Activated T-cell treated with anti-CD3 and anti-CD28 coated beads, Interleukin-2, amount 50 U/mL, for 24 hours (primary cell): Measurements from ENCODE around the gene CD93.

Source experiments
- DNase-seq: peaks from one replicate; pipeline ENCODE4 v3.0.0-alpha.2; 2020
- H3K27ac Mint-ChIP-seq: 2 replicates; pipeline ENCODE4 v1.8.0; 2020; ENCODE audit warnings: mild to moderate bottlenecking, mixed read lengths
- H3K27me3 Mint-ChIP-seq: 2 replicates; pipeline ENCODE4 v1.8.0; 2020; ENCODE audit warnings: mixed read lengths
- H3K36me3 Mint-ChIP-seq: 2 replicates; pipeline ENCODE4 v1.8.0; 2020; ENCODE audit warnings: low read depth, mixed read lengths
- H3K4me1 Mint-ChIP-seq: 2 replicates; pipeline ENCODE4 v1.8.0; 2020; ENCODE audit warnings: low read depth, mixed read lengths
- H3K4me3 Mint-ChIP-seq: 2 replicates; pipeline ENCODE4 v1.8.0; 2020; ENCODE audit warnings: mild to moderate bottlenecking, moderate library complexity, mixed read lengths
- H3K9me3 Mint-ChIP-seq: 2 replicates; pipeline ENCODE4 v1.8.0; 2020; ENCODE audit warnings: mixed read lengths

CD93 gene

DNA sequence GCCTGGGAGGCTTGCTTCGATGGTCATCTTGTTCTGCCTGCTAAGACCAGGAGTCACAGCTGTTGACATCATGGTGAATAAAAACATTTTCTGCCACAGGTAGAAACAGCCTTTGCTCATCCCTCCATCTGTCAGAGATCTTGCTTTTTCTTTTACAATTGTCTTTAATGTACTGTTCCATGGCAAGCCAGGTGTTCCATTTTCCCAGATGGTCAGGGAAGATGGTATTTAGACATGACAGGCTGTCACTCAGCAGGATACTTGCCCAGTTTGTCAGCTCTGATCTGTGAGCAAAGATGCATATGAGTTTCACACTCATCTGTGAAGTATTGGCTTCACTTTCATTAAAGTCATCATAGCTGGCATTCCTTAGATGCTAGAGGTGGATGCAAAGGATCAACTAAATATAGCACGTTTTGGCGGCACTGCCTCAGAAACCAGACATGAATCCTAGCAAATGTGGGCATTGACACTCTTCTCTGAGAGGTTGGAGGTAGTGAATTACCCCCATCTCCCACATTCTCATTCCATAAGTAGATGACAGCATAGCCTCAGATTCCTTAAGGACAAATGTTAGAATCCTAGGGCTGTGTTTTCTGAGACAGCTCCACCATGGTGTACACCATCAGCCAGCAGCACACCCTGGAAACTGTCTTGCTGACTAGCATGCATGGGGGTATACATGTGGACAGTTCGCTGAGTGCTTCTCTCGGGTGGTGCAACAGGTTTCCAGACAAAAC, 46.8 kb downstream of the CD93 start:
- H3K27me3 Mint-ChIP-seq, result peaks cover 41% of the 10 kb centered on the region
- H3K4me3 Mint-ChIP-seq, result no peak overlapping the region

GRCh38 chr20:23037017-23037481, 49.1 kb downstream of the CD93 start:
- Mint-ChIP-seq H3K27me3 (peaks cover 40% of the 10 kb centered on the region), H3K9me3 (no peaks in the 10 kb centered on the region), H3K36me3 (no peaks in the 10 kb centered on the region), H3K4me1 (no peaks in the 10 kb centered on the region), H3K4me3 (no peak overlapping the region), H3K27ac (no peak overlapping the region)
- no peak for DNase-seq

More for the DNA sequence above, 46.8 kb downstream of the CD93 start:
- no peak for DNase-seq
- Mint-ChIP-seq H3K9me3 (no peaks in the 10 kb centered on the region), H3K4me1 (no peaks in the 10 kb centered on the region), H3K27ac (no peak overlapping the region), H3K36me3 (no peaks in the 10 kb centered on the region)

GRCh38 chr20:23036371-23036770, 49.8 kb downstream of the CD93 start:
- H3K36me3 Mint-ChIP-seq, result no peaks in the 10 kb centered on the region
- no peak overlapping the region for H3K27ac Mint-ChIP-seq
- H3K4me3 Mint-ChIP-seq, result no peak overlapping the region
- no peaks in the 10 kb centered on the region for H3K4me1 Mint-ChIP-seq
- DNase-seq, result no peak
- peaks cover 43% of the 10 kb centered on the region for H3K27me3 Mint-ChIP-seq
- H3K9me3 Mint-ChIP-seq, result no peaks in the 10 kb centered on the region

DNA sequence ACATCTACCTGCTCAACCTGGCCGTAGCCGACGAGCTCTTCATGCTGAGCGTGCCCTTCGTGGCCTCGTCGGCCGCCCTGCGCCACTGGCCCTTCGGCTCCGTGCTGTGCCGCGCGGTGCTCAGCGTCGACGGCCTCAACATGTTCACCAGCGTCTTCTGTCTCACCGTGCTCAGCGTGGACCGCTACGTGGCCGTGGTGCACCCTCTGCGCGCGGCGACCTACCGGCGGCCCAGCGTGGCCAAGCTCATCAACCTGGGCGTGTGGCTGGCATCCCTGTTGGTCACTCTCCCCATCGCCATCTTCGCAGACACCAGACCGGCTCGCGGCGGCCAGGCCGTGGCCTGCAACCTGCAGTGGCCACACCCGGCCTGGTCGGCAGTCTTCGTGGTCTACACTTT, 50.4 kb downstream of the CD93 start:
- Mint-ChIP-seq H3K27ac (no peak overlapping the region), H3K9me3 (no peaks in the 10 kb centered on the region), H3K36me3 (no peaks in the 10 kb centered on the region), H3K4me3 (no peak overlapping the region), H3K27me3 (peaks cover 42% of the 10 kb centered on the region), H3K4me1 (no peaks in the 10 kb centered on the region)
- no peak for DNase-seq

- no peak for DNase-seq
- Mint-ChIP-seq H3K36me3 (no peaks in the 10 kb centered on the region), H3K27ac (no peak within 1 kb of the TSS), H3K27me3 (peaks cover 39% of the 10 kb centered on the region), H3K4me1 (no peaks in the 10 kb centered on the region), H3K4me3 (no peak within 1 kb of the TSS), H3K9me3 (no peaks in the 10 kb centered on the region)
Measured at GRCh38 chr20:23034721-23035671, 51.1 kb downstream of the CD93 start, which contains the start of gene SSTR4. TSS of gene SSTR4 (plus strand) at chr20:23035312. CDS start at chr20:23035484, 172 bp downstream.

- no peaks in the 10 kb centered on the region for H3K4me1 Mint-ChIP-seq
- no peak overlapping the region for H3K27ac Mint-ChIP-seq
- peaks cover 34% of the 10 kb centered on the region for H3K27me3 Mint-ChIP-seq
- no peak overlapping the region for H3K4me3 Mint-ChIP-seq
- no peaks in the 10 kb centered on the region for H3K9me3 Mint-ChIP-seq
- no peaks in the 10 kb centered on the region for H3K36me3 Mint-ChIP-seq
- DNase-seq, result no peak
Measured at GRCh38 chr20:23033918-23034317, 52.2 kb downstream of the CD93 start.

DNA sequence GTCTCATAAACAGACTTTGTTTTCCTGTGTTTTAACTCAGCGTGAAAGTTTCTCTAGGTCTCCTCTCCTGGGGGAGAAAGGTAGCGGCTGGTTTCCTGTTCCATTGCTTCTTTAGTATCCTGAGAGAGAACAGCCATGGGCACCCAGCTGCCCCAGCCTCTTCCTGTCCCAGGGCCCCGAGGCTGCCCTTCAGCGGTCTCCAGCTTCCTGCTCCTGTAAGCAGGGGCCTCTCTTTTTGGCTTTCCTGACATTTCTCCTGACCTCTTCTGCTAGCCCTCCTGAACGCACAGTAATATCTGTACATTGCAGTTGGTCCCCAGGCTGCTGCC, 53.4 kb downstream of the CD93 start:
- Mint-ChIP-seq H3K27ac (no peak overlapping the region), H3K27me3 (peaks cover 32% of the 10 kb centered on the region), H3K36me3 (no peaks in the 10 kb centered on the region)

DNA sequence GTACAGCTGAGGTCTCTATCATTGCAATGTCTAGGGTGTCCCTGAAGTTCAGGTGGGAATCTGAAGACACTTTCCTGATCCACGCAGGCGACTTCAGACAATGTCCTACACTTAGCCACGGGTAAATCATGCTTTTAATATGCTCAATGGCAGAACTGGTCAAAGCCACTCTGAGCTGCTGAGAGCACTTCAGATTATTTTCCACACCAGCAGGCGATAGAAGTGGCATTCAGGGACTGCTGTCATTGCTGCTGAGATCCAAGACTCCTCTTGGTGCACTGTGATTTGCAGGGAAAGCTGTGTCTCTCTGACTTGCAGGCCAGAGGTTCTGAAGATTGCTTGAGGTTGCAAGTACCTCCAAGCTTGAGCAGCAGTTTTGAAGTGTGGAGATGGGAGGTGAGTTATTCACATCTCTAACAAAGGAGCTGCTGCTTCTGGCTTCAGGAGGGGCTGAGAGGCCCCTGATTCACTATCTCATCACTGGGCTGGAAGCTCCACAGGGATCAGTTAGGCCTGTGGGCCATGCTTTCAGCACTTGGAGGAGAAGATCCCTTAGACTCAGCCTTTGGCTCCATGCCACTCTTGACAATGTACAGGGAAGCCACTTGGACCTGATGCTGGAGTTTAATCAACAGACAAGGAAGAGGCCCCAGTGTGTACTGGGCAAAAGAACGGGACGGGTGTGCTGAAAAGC, 53.9 kb downstream of the CD93 start:
- Mint-ChIP-seq H3K9me3 (no peaks in the 10 kb centered on the region), H3K27me3 (peaks cover 31% of the 10 kb centered on the region), H3K36me3 (no peaks in the 10 kb centered on the region), H3K4me3 (no peak overlapping the region), H3K27ac (no peak overlapping the region), H3K4me1 (no peaks in the 10 kb centered on the region)
- DNase-seq, result no peak

More for the DNA sequence above, 53.4 kb downstream of the CD93 start:
- Mint-ChIP-seq H3K9me3 (no peaks in the 10 kb centered on the region), H3K4me1 (no peaks in the 10 kb centered on the region), H3K4me3 (no peak overlapping the region)
- no peak for DNase-seq

DNA sequence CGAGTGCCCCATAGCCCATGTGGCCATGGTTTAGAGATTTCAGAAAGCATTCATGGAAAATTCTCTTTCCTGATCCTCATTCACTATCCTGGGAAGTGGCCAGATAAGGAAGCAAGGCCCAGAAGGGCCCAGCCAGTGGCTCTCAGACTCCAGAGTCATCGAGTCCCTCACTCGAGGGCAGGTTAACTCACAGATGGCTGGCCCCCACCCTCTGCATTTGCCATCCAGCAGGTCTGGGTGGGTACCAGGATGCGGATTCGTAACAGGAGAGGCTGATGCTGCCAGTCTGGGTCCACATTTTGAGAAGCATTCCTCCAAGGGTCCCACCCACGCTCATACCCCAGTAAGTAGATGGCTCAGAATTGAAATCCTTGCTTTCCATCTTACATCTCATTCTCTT, 54.8 kb downstream of the CD93 start:
- Mint-ChIP-seq H3K27me3 (peaks cover 22% of the 10 kb centered on the region), H3K27ac (no peak overlapping the region), H3K9me3 (no peaks in the 10 kb centered on the region), H3K36me3 (no peaks in the 10 kb centered on the region), H3K4me3 (no peak overlapping the region), H3K4me1 (no peaks in the 10 kb centered on the region)
- no peak for DNase-seq
